ENCODE measurements around the gene ZDHHC19.
"Not testable (repeated sequence)": the region's sequence is repeated elsewhere in the genome, so short reads cannot be mapped to it uniquely, and the experiment has no call there.

ZDHHC19 gene

GRCh38 chr3:196177567-196177966, 33.6 kb downstream of the ZDHHC19 start:
- no peak for DNase-seq

- DNase-seq, result no peak
Measured at GRCh38 chr3:196175722-196176121, 35.5 kb downstream of the ZDHHC19 start.

- no peak for DNase-seq
Measured at GRCh38 chr3:196175116-196175625, 36.0 kb downstream of the ZDHHC19 start.

- DNase-seq, result no peak
Measured at GRCh38 chr3:196174652-196175051, 36.5 kb downstream of the ZDHHC19 start.

- DNase-seq, result not testable (repeated sequence)
Measured at GRCh38 chr3:196170296-196170695, 40.9 kb downstream of the ZDHHC19 start.

- no peak for DNase-seq
Measured at GRCh38 chr3:196169836-196170240, 41.4 kb downstream of the ZDHHC19 start.

GRCh38 chr3:196168808-196169391, 42.3 kb downstream of the ZDHHC19 start:
- no peak for DNase-seq

GRCh38 chr3:196166741-196167140, 44.5 kb downstream of the ZDHHC19 start:
- no peak for DNase-seq

GRCh38 chr3:196165850-196166249, 45.4 kb downstream of the ZDHHC19 start:
- no peak for DNase-seq

GRCh38 chr3:196165006-196165575, 46.1 kb downstream of the ZDHHC19 start:
- DNase-seq, result not testable (repeated sequence)

GRCh38 chr3:196164576-196164975, 46.6 kb downstream of the ZDHHC19 start:
- DNase-seq, result no peak

- DNase-seq, result no peak
Measured at GRCh38 chr3:196163666-196164493, 47.3 kb downstream of the ZDHHC19 start.

GRCh38 chr3:196163212-196163611, 48.0 kb downstream of the ZDHHC19 start:
- DNase-seq, result no peak

- DNase-seq, result no peak
Measured at GRCh38 chr3:196162679-196163078, 48.5 kb downstream of the ZDHHC19 start.

- no peak for DNase-seq
Measured at GRCh38 chr3:196159952-196160804, 51.0 kb downstream of the ZDHHC19 start.

- no peak for DNase-seq
Measured at GRCh38 chr3:196159526-196159925, 51.7 kb downstream of the ZDHHC19 start.

- no peak for DNase-seq
Measured at GRCh38 chr3:196156160-196156559, 55.0 kb downstream of the ZDHHC19 start.

- DNase-seq, result no peak
Measured at GRCh38 chr3:196150481-196150880, 60.7 kb downstream of the ZDHHC19 start.

- no peak for DNase-seq
Measured at GRCh38 chr3:196149831-196150301, 61.3 kb downstream of the ZDHHC19 start.

GRCh38 chr3:196149375-196149774, 61.8 kb downstream of the ZDHHC19 start:
- DNase-seq, result no peak
